ENCODE data around the gene INPP5A. TPM values are rescaled to one million over a fixed set of nuclear protein-coding genes. Genes with fewer than 3 reads are reported as not detected.
"Not testable (repeated sequence)": the region's sequence is repeated elsewhere in the genome, so short reads cannot be mapped to it uniquely, and the experiment has no call there.

The INPP5A gene
- total RNA-seq, 1 donor: 36.8 TPM

- no peak for DNase-seq (ENCODE audit: low read depth)
- no peak overlapping the region for H3K4me3 ChIP-seq (ENCODE audit: low read depth, low read length)
Measured at GRCh38 chr10:132813560-132814468, 276.2 kb downstream of the INPP5A start.

DNA sequence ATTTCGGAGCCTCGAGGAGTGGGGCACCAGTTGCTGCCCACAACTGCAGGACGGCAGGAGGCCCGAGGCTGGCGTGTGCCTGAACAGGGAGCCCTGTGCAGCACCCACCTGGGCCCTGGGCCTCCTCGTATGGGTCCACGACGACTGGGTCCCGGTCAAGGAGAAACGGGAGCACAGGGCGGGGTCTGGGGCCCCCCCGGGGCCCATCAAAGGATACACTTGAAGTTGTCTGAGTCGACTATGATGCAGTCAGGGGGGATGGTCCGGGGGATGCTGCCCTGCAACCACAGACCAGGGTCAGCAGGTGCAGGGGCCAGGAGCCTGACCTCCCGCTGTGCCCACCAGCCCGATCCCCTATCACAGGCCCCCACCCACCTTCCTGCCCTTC, 276.9 kb downstream of the INPP5A start:
- no peak overlapping the region for H3K4me3 ChIP-seq (ENCODE audit: low read depth, low read length)
- DNase-seq (ENCODE audit: low read depth): no peak
- TF ChIP-seq CTCF (IDR thresholded peaks at IDR 0.05; ENCODE audit: insufficient read depth, low read length): no peak

More at GRCh38 chr10:132813560-132814468, 276.2 kb downstream of the INPP5A start:
- TF ChIP-seq CTCF (IDR thresholded peaks at IDR 0.05; ENCODE audit: insufficient read depth, low read length): no peak

DNA sequence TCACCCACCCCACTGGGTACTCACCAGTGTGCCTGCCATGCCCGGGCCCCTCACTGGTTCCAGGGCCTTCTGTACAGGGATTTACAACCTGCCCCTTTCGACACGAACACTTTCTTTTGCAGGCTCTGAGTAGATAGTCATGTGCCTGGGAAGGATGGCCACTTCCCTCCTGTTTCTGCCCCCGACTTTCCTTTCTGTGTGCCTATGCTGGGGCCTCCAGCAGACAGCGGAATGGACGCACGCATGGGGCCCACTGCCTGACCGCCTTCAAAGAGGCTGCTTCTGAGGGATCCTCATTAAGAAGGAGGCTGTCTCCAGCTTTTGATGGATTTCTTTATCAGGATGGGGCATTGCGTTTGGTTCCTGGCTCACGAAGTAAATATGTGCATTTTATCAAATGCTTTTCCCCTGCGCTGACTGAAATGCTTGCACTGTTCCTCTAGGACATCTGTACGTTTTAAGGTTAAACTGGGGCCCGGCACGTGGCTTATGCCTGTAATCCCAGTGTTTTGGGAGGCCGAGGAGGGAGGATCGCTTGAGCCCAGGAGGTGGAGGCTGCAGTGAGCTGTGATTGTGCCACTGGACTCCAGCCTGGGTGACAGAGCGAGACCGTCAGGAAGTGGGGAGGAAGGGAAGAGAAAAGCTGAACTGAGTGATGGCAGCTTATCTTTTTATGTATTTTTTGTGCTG, 277.7 kb downstream of the INPP5A start:
- no peak for TF ChIP-seq CTCF (IDR thresholded peaks at IDR 0.05; ENCODE audit: insufficient read depth, low read length)
- H3K4me3 ChIP-seq (ENCODE audit: low read depth, low read length): no peak overlapping the region
- no peak for DNase-seq (ENCODE audit: low read depth)

- TF ChIP-seq CTCF (IDR thresholded peaks at IDR 0.05; ENCODE audit: insufficient read depth, low read length): no peak
- H3K4me3 ChIP-seq (ENCODE audit: low read depth, low read length): no peak overlapping the region
- DNase-seq (ENCODE audit: low read depth): no peak
Measured at GRCh38 chr10:132816718-132817117, 279.1 kb downstream of the INPP5A start.

- no peak overlapping the region for H3K4me3 ChIP-seq (ENCODE audit: low read depth, low read length)
- DNase-seq (ENCODE audit: low read depth): no peak
- TF ChIP-seq CTCF (IDR thresholded peaks at IDR 0.05; ENCODE audit: insufficient read depth, low read length): no peak
Measured at GRCh38 chr10:132817701-132818211, 280.2 kb downstream of the INPP5A start.

GRCh38 chr10:132820056-132820455, 282.5 kb downstream of the INPP5A start:
- DNase-seq (ENCODE audit: low read depth): no peak
- no peak overlapping the region for H3K4me3 ChIP-seq (ENCODE audit: low read depth, low read length)
- TF ChIP-seq CTCF (IDR thresholded peaks at IDR 0.05; ENCODE audit: insufficient read depth, low read length): no peak

DNA sequence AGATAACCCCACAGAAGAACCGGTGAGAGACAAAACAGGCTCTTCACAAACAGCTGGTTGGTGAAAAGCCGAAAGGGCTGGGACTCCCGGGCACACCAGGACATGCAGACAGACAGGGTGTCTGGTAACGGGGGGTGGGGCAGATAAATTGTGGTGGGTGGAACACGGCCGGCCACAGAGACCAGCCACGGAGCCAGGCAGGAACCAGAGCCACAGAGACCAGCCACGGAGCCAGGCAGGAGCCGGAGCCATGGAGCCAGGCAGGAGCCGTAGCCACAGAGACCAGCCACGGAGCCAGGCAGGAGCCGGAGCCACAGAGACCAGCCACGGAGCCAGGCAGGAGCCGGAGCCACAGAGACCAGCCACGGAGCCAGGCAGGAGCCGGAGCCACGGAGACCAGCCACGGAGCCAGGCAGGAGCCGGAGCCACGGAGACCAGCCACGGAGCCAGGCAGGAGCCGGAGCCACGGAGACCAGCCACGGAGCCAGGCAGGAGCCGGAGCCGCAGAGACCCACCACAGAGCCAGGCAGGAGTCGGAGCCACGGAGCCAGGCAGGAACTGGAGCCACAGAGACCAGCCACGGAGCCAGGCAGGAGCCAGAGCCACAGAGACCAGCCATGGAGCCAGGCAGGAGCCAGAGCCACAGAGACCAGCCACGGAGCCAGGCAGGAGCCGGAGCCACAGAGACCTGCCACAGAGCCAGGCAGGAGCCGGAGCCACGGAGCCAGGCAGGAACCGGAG, 288.4 kb downstream of the INPP5A start:
- not testable (repeated sequence) for DNase-seq (ENCODE audit: low read depth); H3K4me3 ChIP-seq (ENCODE audit: low read depth, low read length)

All from fibroblast of the aortic adventitia (primary cell).